NCI-H2171 treated with DMSO at 0.1 percent for 48 hours (cell line): ENCODE results near the gene PLEKHG5.

Experiments
- DNase-seq: peaks from one replicate; lab custom pipeline; 2025; lab: John Stamatoyannopoulos, UW

Gene PLEKHG5

GRCh38 chr1:6477039-6477820 is 14.2 kb downstream of the PLEKHG5 start:
- peak; percentile 18 for DNase-seq

GRCh38 chr1:6476483-6476882 is 15.0 kb downstream of the PLEKHG5 start:
- no peak for DNase-seq

GRCh38 chr1:6475381-6476133 is 15.9 kb downstream of the PLEKHG5 start:
- peak; percentile 53 for DNase-seq

GRCh38 chr1:6474815-6475282 is 16.6 kb downstream of the PLEKHG5 start:
- no peak for DNase-seq

GRCh38 chr1:6473974-6474814 is 17.3 kb downstream of the PLEKHG5 start:
- peak; percentile 35 for DNase-seq

GRCh38 chr1:6473156-6473555 is 18.3 kb downstream of the PLEKHG5 start:
- no peak for DNase-seq

- DNase-seq: no peak
These were observed 19.1 kb downstream of the PLEKHG5 start for GRCh38 chr1:6472391-6472790.

- DNase-seq: no peak
These were observed 19.5 kb downstream of the PLEKHG5 start for GRCh38 chr1:6471970-6472368.

GRCh38 chr1:6471086-6471969 is 20.1 kb downstream of the PLEKHG5 start:
- no peak for DNase-seq

GRCh38 chr1:6470132-6471085 is 21.1 kb downstream of the PLEKHG5 start:
- DNase-seq: no peak

GRCh38 chr1:6468729-6469461 is 22.6 kb downstream of the PLEKHG5 start:
- no peak for DNase-seq

- no peak for DNase-seq
These were observed 23.5 kb downstream of the PLEKHG5 start for GRCh38 chr1:6467744-6468688.

- DNase-seq: no peak
These were observed 24.2 kb downstream of the PLEKHG5 start for GRCh38 chr1:6467224-6467623.

- no peak for DNase-seq
These were observed 24.7 kb downstream of the PLEKHG5 start for GRCh38 chr1:6466751-6467150.

GRCh38 chr1:6466023-6466422 is 25.4 kb downstream of the PLEKHG5 start, which contains the start of gene TNFRSF25:
Gene TNFRSF25, minus strand, starts transcription at chr1:6466173. Its CDS starts 66 bp downstream, at chr1:6466107.
- no peak for DNase-seq

GRCh38 chr1:6465461-6466005 is 25.9 kb downstream of the PLEKHG5 start:
- no peak for DNase-seq

- no peak for DNase-seq
These were observed 26.6 kb downstream of the PLEKHG5 start for GRCh38 chr1:6464915-6465314.

- no peak for DNase-seq
These were observed 27.0 kb downstream of the PLEKHG5 start for GRCh38 chr1:6464514-6464836.
